ENCODE results near the gene ASGR2. TPM values are rescaled to one million over a fixed set of nuclear protein-coding genes. Genes with fewer than 3 reads are reported as not detected.

ASGR2 gene
- total RNA-seq, 1 experiment from 2014 or later: not detected

DNA sequence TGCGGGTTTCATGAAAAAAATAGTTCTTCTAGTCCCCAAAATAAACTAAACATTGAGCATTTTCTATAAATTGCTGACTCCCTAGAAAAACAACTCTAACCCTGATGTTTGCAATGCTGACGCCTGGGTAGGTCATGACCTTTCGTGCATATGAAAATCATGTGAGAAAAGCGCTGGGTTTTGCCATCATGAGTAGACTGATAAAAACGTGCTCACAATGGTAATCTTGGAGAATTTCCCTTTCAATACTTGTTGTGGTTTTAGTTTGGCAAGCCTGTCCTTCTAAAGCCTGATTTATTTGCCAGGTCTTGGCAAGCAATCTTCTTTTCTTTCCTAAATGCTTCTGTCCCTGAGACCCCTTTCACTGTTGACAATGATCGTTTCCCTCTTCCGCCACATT is 30.5 kb downstream of the ASGR2 start:
- no peak overlapping the region for H3K4me3 ChIP-seq (ENCODE audit: low read length)
- no peak overlapping the region for H3K27ac ChIP-seq (ENCODE audit: low read length)
- no peaks in the 10 kb centered on the region for H4K20me1 ChIP-seq (ENCODE audit: insufficient read depth, low read depth, low read length)
- H3K27me3 ChIP-seq (ENCODE audit: low read length): no peaks in the 10 kb centered on the region
- H3K9me2 ChIP-seq (replicated peaks; ENCODE audit: insufficient read depth, low read length): no peaks in the 10 kb centered on the region
- no peak overlapping the region for H3K4me2 ChIP-seq (ENCODE audit: low read depth, low read length, poor library complexity, severe bottlenecking)
- H3K79me2 ChIP-seq (ENCODE audit: low read length): no peaks in the 10 kb centered on the region
- no peaks in the 10 kb centered on the region for H3K9me3 ChIP-seq (ENCODE audit: low read length)
- no peak overlapping the region for H3K9ac ChIP-seq (ENCODE audit: low read length)
- no peaks in the 10 kb centered on the region for H3K4me1 ChIP-seq (ENCODE audit: low read length)
- H3K36me3 ChIP-seq (ENCODE audit: insufficient read depth, low read length): no peaks in the 10 kb centered on the region
- no peak for DNase-seq
- no peak overlapping the region for H2AFZ ChIP-seq (ENCODE audit: low read length)

DNA sequence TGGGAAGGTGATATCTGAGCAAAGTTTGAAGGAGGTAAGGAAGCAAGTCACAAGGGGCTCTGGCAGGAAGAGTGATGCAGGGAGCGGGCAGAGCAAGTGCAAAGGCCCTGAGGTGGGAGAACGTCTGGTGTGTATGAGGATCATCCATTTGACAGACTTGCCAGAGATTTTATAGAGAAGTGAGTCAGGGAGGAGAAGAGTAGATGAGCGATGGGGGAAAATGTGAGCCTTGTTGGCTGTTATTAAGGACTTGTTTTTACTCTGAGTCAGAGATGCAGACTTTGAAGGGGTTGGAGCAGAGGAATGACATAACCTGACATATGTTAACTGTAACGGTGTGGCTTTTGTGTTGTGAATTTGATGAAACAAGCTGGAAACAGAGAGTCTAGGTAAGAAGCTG is 31.0 kb downstream of the ASGR2 start:
- Histone ChIP-seq H4K20me1 (ENCODE audit: insufficient read depth, low read depth, low read length) (no peaks in the 10 kb centered on the region), H3K27me3 (ENCODE audit: low read length) (no peaks in the 10 kb centered on the region), H3K9ac (ENCODE audit: low read length) (no peak overlapping the region), H3K36me3 (ENCODE audit: insufficient read depth, low read length) (no peaks in the 10 kb centered on the region), H2AFZ (ENCODE audit: low read length) (no peak overlapping the region), H3K9me3 (ENCODE audit: low read length) (no peaks in the 10 kb centered on the region), H3K9me2 (replicated peaks; ENCODE audit: insufficient read depth, low read length) (no peaks in the 10 kb centered on the region), H3K4me2 (ENCODE audit: low read depth, low read length, poor library complexity, severe bottlenecking) (no peak overlapping the region), H3K27ac (ENCODE audit: low read length) (no peak overlapping the region), H3K4me3 (ENCODE audit: low read length) (no peak overlapping the region), H3K4me1 (ENCODE audit: low read length) (no peaks in the 10 kb centered on the region), H3K79me2 (ENCODE audit: low read length) (no peaks in the 10 kb centered on the region)
- no peak for DNase-seq

DNA sequence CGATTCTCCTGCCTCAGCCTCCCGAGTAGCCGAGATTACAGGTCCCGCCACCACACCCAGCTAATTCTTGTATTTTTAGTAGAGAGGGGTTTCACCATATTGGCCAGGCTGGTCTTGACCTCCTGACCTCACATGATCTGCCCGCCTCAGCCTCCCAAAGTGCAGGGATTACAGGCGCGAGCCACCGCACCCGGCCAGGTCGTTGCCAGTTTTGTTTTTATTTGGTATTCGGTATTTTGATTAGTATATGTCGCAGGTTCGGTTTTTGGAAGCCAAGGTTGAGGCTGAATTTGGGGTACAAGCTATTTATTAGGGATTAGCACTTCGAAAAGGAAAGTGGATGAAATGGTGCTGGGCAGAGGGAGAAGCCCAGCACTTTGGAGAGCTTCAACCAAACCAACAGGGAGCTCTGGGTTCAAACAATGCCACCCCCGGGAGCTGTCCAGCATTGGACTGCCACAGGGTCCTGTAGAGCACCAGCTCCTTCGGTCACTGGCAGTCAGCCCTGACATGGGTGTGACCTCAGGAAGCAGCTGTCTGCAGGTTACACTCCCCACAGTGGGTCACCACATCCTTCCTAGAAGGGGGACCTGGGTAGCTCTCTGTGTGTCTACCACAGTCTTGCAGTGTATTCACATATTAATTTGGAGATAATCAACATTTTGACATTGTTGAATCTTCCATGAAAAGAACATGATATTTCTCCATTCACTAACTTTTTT is 33.1 kb downstream of the ASGR2 start:
- H3K4me2 ChIP-seq (ENCODE audit: low read depth, low read length, poor library complexity, severe bottlenecking): no peak overlapping the region
- no peaks in the 10 kb centered on the region for H3K4me1 ChIP-seq (ENCODE audit: low read length)
- DNase-seq: no peak

DNA sequence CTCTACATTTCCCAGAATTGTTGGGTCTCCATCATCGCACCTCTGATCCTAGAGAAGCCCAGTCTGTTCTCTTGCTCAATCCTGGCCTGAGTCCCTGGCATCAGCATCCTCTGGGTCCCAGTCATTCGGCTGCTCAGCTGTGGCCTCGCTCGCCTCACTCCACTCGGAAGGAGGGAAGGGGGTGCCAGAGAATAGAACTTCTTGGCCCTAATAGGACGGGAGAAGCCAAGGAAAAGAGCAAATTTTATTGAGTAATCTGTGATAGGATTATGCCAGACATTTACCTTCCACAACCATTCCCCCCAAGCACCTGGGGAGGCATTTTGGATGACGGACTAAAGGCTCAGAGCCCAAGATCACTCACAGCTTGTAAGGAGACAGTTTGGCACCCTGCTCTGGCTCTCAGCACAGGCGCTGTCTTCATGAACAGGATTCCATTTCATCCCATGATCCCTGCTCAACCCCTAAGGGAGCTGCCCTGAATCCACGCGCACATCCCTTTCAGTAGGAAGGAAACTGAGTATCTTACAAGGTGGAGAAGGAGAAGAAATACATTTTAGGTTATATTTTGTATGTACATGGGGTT is 34.1 kb downstream of the ASGR2 start:
- no peaks in the 10 kb centered on the region for H4K20me1 ChIP-seq (ENCODE audit: insufficient read depth, low read depth, low read length)
- no peak overlapping the region for H2AFZ ChIP-seq (ENCODE audit: low read length)
- no peaks in the 10 kb centered on the region for H3K36me3 ChIP-seq (ENCODE audit: insufficient read depth, low read length)
- no peaks in the 10 kb centered on the region for H3K27me3 ChIP-seq (ENCODE audit: low read length)
- no peak overlapping the region for H3K4me3 ChIP-seq (ENCODE audit: low read length)
- H3K79me2 ChIP-seq (ENCODE audit: low read length): no peaks in the 10 kb centered on the region
- no peak overlapping the region for H3K27ac ChIP-seq (ENCODE audit: low read length)
- no peak overlapping the region for H3K4me2 ChIP-seq (ENCODE audit: low read depth, low read length, poor library complexity, severe bottlenecking)
- DNase-seq: no peak
- H3K4me1 ChIP-seq (ENCODE audit: low read length): no peaks in the 10 kb centered on the region
- no peak overlapping the region for H3K9ac ChIP-seq (ENCODE audit: low read length)
- no peaks in the 10 kb centered on the region for H3K9me3 ChIP-seq (ENCODE audit: low read length)
- no peaks in the 10 kb centered on the region for H3K9me2 ChIP-seq (replicated peaks; ENCODE audit: insufficient read depth, low read length)

More for the DNA sequence above, 33.1 kb downstream of the ASGR2 start:
- Histone ChIP-seq H3K27me3 (ENCODE audit: low read length) (no peaks in the 10 kb centered on the region), H3K27ac (ENCODE audit: low read length) (no peak overlapping the region), H3K9ac (ENCODE audit: low read length) (no peak overlapping the region), H4K20me1 (ENCODE audit: insufficient read depth, low read depth, low read length) (no peaks in the 10 kb centered on the region), H3K36me3 (ENCODE audit: insufficient read depth, low read length) (no peaks in the 10 kb centered on the region), H3K9me2 (replicated peaks; ENCODE audit: insufficient read depth, low read length) (no peaks in the 10 kb centered on the region), H3K4me3 (ENCODE audit: low read length) (no peak overlapping the region), H3K9me3 (ENCODE audit: low read length) (no peaks in the 10 kb centered on the region), H2AFZ (ENCODE audit: low read length) (no peak overlapping the region), H3K79me2 (ENCODE audit: low read length) (no peaks in the 10 kb centered on the region)

DNA sequence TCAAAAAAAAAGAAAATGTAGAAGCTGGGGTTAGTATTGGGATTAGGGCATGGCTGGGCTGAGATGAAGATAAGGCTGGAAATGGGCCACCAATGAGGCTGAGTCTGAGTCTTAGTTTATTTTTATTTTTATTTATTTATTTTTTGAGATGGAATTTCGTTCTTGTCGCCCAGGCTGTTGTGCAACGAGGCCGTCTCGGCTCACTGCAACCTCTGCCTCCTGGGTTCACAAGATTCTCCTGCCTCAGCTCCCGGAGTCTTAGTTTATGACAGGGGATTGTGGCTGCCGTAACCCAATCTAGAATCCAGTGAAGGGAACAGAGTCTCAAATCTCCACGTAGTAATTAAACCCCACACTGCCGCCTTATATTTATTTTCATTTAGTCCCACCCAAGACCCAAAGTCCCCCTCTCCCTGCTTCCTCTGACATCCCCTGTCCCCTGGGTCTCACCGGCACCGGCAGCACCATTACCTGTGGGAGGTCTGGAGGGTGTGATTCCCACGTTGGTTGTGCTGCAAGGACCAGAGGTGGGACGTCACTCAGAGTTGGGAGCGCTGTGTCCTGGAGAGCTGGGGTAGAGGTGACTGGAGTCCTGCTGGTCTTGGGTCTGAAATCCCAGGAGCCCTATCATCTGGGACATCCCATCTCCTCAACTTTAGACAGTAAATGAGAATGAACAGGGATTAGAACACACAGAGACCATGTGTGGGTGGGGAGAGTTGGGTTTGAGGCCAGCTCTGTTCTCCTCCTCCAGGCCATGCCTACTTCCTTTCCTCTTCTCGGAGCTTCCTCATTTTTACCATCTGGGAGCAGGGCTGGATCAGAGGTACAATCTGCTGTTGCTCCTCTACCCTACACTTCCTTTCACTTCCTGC is 34.8 kb downstream of the ASGR2 start, which contains the start of gene CLEC10A:
TSS of gene CLEC10A (minus strand) at position 671 of the 875 bp plus-strand sequence. CDS start 1,439 bp downstream, outside the sequence.
- Histone ChIP-seq H3K27me3 (ENCODE audit: low read length) (no peaks in the 10 kb centered on the region), H3K4me1 (ENCODE audit: low read length) (no peaks in the 10 kb centered on the region), H2AFZ (ENCODE audit: low read length) (no peak within 1 kb of the TSS), H3K9me2 (replicated peaks; ENCODE audit: insufficient read depth, low read length) (no peaks in the 10 kb centered on the region), H3K4me3 (ENCODE audit: low read length) (no peak within 1 kb of the TSS), H3K4me2 (ENCODE audit: low read depth, low read length, poor library complexity, severe bottlenecking) (no peak within 1 kb of the TSS), H3K9ac (ENCODE audit: low read length) (no peak within 1 kb of the TSS), H3K36me3 (ENCODE audit: insufficient read depth, low read length) (no peaks in the 10 kb centered on the region), H3K79me2 (ENCODE audit: low read length) (no peaks in the 10 kb centered on the region), H3K27ac (ENCODE audit: low read length) (no peak within 1 kb of the TSS), H4K20me1 (ENCODE audit: insufficient read depth, low read depth, low read length) (no peaks in the 10 kb centered on the region), H3K9me3 (ENCODE audit: low read length) (no peaks in the 10 kb centered on the region)
- DNase-seq: no peak

DNA sequence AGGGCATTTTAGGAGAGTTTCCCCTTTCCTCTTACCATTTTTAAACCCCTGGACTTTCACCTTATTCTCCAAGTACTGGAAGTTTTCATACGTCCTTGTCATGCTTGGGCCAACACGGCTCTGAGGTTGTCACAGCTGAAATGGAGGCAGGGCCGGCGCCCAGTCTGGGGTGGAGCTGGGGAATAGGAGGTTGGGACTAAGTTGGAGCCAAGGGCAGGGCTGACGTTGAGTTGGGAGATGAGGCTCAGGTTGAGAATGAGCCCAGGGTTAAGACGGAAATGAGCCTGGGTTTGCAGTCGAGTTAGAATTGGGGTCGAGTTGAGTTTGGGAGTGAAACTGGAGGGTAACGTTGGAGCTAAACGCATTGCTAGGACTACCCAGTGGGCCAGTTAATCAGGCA is 35.9 kb downstream of the ASGR2 start:
- H4K20me1 ChIP-seq (ENCODE audit: insufficient read depth, low read depth, low read length): no peaks in the 10 kb centered on the region
- H3K4me2 ChIP-seq (ENCODE audit: low read depth, low read length, poor library complexity, severe bottlenecking): no peak overlapping the region
- no peak for DNase-seq
- H3K79me2 ChIP-seq (ENCODE audit: low read length): no peaks in the 10 kb centered on the region
- no peak overlapping the region for H3K4me3 ChIP-seq (ENCODE audit: low read length)
- no peaks in the 10 kb centered on the region for H3K27me3 ChIP-seq (ENCODE audit: low read length)
- no peaks in the 10 kb centered on the region for H3K9me2 ChIP-seq (replicated peaks; ENCODE audit: insufficient read depth, low read length)
- H3K9me3 ChIP-seq (ENCODE audit: low read length): no peaks in the 10 kb centered on the region
- no peak overlapping the region for H3K27ac ChIP-seq (ENCODE audit: low read length)
- no peak overlapping the region for H3K9ac ChIP-seq (ENCODE audit: low read length)
- H2AFZ ChIP-seq (ENCODE audit: low read length): no peak overlapping the region
- H3K36me3 ChIP-seq (ENCODE audit: insufficient read depth, low read length): no peaks in the 10 kb centered on the region
- H3K4me1 ChIP-seq (ENCODE audit: low read length): no peaks in the 10 kb centered on the region

DNA sequence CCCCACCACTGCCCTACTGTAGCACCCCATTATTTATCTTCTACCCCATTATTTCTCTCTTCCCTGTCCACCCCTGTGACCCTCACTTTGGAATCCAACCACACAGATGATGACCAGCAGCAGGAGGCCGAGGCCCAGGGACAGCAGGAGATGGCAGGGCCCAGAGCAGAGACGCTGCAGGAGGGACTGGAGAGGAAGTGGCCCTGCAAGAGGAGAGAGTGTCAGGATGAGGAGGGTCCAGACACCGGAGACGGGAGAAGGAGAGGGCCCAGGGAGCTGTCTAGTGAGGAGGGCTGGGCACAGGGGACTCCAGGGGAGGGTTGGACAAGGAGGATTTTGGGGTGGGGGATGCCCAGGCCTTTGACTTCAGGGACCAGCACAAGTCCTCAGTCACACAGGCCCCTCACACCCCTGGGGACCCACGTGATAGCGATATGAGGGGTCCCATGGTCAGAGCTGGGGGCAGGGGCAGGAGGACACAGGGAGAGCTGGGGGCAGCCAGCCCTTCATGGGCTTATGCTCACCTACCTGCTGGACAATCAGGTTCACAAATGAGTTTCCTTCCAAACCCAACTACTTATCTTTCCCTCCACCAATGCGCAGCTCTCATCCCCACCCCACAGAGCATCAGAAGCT is 36.6 kb downstream of the ASGR2 start:
- Histone ChIP-seq H3K4me3 (ENCODE audit: low read length) (no peak overlapping the region), H3K4me1 (ENCODE audit: low read length) (no peaks in the 10 kb centered on the region), H3K9me2 (replicated peaks; ENCODE audit: insufficient read depth, low read length) (no peaks in the 10 kb centered on the region), H3K4me2 (ENCODE audit: low read depth, low read length, poor library complexity, severe bottlenecking) (no peak overlapping the region), H3K9ac (ENCODE audit: low read length) (no peak overlapping the region), H3K36me3 (ENCODE audit: insufficient read depth, low read length) (no peaks in the 10 kb centered on the region), H3K27ac (ENCODE audit: low read length) (no peak overlapping the region), H3K27me3 (ENCODE audit: low read length) (no peaks in the 10 kb centered on the region), H3K9me3 (ENCODE audit: low read length) (no peaks in the 10 kb centered on the region), H2AFZ (ENCODE audit: low read length) (no peak overlapping the region), H4K20me1 (ENCODE audit: insufficient read depth, low read depth, low read length) (no peaks in the 10 kb centered on the region), H3K79me2 (ENCODE audit: low read length) (no peaks in the 10 kb centered on the region)
- no peak for DNase-seq

DNA sequence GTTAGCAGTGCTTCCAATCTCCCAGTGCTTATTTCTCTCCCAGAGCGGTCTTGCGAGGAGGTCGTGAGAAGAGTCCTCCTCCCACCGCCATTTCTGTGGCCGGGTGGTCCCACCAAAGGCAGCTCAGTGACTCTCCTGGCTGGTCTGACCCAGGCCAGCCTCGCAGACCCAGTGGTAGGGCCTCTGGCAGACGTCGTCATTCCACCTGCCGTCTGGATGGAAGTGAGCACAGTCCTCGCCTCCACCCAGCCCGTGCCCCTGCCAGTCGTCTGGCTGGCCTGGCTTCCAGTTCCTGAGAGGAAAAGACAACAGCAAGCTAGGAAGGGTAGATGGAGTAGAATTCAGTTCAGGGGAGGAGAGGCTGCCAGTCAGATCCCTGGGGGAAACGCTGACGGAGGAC is 39.7 kb downstream of the ASGR2 start:
- H3K4me1 ChIP-seq (ENCODE audit: low read length): no peaks in the 10 kb centered on the region
- no peaks in the 10 kb centered on the region for H3K27me3 ChIP-seq (ENCODE audit: low read length)
- H3K9me2 ChIP-seq (replicated peaks; ENCODE audit: insufficient read depth, low read length): no peaks in the 10 kb centered on the region
- H3K36me3 ChIP-seq (ENCODE audit: insufficient read depth, low read length): no peaks in the 10 kb centered on the region
- H3K4me2 ChIP-seq (ENCODE audit: low read depth, low read length, poor library complexity, severe bottlenecking): no peak overlapping the region
- no peak overlapping the region for H3K9ac ChIP-seq (ENCODE audit: low read length)
- H4K20me1 ChIP-seq (ENCODE audit: insufficient read depth, low read depth, low read length): no peaks in the 10 kb centered on the region
- H3K27ac ChIP-seq (ENCODE audit: low read length): no peak overlapping the region
- DNase-seq: no peak
- no peaks in the 10 kb centered on the region for H3K9me3 ChIP-seq (ENCODE audit: low read length)
- H3K4me3 ChIP-seq (ENCODE audit: low read length): no peak overlapping the region
- no peaks in the 10 kb centered on the region for H3K79me2 ChIP-seq (ENCODE audit: low read length)
- no peak overlapping the region for H2AFZ ChIP-seq (ENCODE audit: low read length)
